Lower leg skin (tissue), 4 donors: ENCODE measurements around the gene FGFR2. TPM values are rescaled to one million over a fixed set of nuclear protein-coding genes. Genes with fewer than 3 reads are reported as not detected.

Experiments
- DNase-seq, 2 donors: peaks; one replicate each; pipeline ENCODE4 v3.0.0-alpha.2; 2019; ENCODE audit warnings: low spot score in 2 of 2
- H3K4me3 ChIP-seq: fragments of 200-600 bp; sonication (generic); 2 replicates; pipeline ENCODE4 v1.5.1; 2017; ENCODE audit warnings: mild to moderate bottlenecking, low read depth; ENCODE audit not compliant: poor library complexity, severe bottlenecking
- POLR2A ChIP-seq, 2 donors: fragments of 450-650 bp; IDR thresholded peaks; one replicate each; pipeline ENCODE4 v1.6.1; 2016 to 2017; ENCODE audit warnings: antibody characterized with exemption in 2 of 2, mild to moderate bottlenecking in 1 of 2, moderate library complexity in 1 of 2
- WGBS, 2 donors: methylation state at CpG; one replicate each; pipeline ENCODE4 v1.1.5; 2018; 5-methylcytosine and 5-hydroxymethylcytosine counted together
- intact Hi-C: fragments of 100-400 bp; cut with DNase I; formaldehyde crosslinking; loops from one replicate; pipeline ENCODE4 v1.15.0; 2023; ENCODE audit warnings: low total_unique reads
- total RNA-seq, 4 donors: library from RNA; depleted of rRNA; stranded (reverse); fragments of >200 nt; gene quantifications; one replicate each; pipeline ENCODE4 v1.1.0, GENCODE V29; 2016
- TF ChIP-seq, protein P1 (sequence below), 3 donors: fragments of 450-650 bp; IDR thresholded peaks; one replicate each; pipeline ENCODE4 v1.5.1; 2016; ENCODE audit warnings: antibody characterized with exemption in 3 of 3, mild to moderate bottlenecking in 3 of 3, moderate library complexity in 2 of 3

Gene FGFR2
- total RNA-seq, 4 donors from 2014 or later = 123 to 179 (median 148) TPM

DNA sequence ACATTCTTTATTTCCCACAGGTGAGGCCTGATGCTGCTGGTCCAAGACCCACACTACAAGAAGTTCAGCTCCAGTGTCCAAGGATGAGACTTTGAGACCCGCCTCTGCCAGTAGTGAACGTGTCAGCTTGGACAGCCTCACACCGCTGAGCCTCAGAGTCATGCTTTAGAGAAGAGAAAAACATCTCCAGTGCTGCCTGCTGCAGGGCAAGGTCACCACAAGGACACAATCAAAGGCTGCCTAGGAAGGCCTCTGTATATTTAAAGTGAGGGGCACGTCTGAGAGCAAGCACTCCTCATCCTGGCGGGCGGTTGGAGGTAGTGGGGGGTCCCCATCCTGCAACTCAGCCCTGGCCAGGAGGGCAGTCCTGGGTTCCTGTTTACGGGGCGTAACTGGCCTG lies 19.3 kb downstream of the FGFR2 start:
- 63 to 71% methylated on average over 8 of the region's 8 CpGs for WGBS, 2 donors
- no peak overlapping the region for H3K4me3 ChIP-seq
- TF ChIP-seq, protein P1, sequence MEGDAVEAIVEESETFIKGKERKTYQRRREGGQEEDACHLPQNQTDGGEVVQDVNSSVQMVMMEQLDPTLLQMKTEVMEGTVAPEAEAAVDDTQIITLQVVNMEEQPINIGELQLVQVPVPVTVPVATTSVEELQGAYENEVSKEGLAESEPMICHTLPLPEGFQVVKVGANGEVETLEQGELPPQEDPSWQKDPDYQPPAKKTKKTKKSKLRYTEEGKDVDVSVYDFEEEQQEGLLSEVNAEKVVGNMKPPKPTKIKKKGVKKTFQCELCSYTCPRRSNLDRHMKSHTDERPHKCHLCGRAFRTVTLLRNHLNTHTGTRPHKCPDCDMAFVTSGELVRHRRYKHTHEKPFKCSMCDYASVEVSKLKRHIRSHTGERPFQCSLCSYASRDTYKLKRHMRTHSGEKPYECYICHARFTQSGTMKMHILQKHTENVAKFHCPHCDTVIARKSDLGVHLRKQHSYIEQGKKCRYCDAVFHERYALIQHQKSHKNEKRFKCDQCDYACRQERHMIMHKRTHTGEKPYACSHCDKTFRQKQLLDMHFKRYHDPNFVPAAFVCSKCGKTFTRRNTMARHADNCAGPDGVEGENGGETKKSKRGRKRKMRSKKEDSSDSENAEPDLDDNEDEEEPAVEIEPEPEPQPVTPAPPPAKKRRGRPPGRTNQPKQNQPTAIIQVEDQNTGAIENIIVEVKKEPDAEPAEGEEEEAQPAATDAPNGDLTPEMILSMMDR (IDR thresholded peaks at IDR 0.05) = no peak
- TF ChIP-seq POLR2A (IDR thresholded peaks at IDR 0.05) = no peak
- DNase-seq = no peak
- intact Hi-C loops = no loop called here

DNA sequence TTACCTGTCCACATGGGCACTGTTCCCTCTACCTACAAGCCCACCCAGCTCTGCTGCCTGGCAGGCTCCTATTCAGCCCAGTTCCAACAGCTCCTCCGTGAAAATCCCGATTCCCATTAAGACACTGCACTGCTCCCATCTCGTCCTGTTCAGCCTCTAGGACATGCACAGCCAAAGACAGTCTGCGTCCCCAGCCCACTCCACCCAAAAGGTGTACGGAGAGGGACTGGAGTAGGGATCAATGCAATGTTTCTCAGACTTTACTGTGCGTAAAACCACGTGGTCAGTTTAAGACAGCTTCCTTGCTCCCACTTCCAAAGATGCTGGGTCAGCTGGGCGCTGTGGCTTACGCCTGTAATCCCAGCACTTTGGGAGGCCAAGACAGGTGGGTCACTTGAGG lies 19.9 kb downstream of the FGFR2 start:
- H3K4me3 ChIP-seq = no peak overlapping the region
- WGBS, 2 donors = 61 to 65% methylated on average over 9 of the region's 9 CpGs
- DNase-seq = no peak
- no peak for TF ChIP-seq POLR2A (IDR thresholded peaks at IDR 0.05)
- TF ChIP-seq, protein P1 (IDR thresholded peaks at IDR 0.05) = no peak
- intact Hi-C loops = no loop called here

DNA sequence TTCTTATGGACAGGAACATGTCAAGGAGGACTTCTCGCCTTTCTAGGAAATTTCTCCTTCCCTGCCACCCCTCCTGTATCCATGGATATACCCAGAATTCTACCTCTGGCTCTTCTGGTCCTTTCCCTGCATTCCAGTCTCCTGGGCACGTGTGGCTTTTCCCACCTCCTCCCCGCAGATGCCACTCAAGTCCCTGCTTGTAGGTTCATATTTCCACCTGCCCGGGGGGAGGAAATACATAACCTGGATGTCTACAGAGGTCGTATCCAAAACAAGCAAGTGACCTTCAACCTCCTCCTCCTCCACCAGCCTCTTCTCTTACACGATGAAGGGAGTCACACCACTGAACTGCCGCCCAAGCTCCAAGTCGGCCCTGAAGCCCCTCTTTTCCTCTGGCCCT lies 20.7 kb downstream of the FGFR2 start:
- H3K4me3 ChIP-seq = no peak overlapping the region
- DNase-seq = no peak
- TF ChIP-seq, protein P1 (IDR thresholded peaks at IDR 0.05) = no peak
- TF ChIP-seq POLR2A (IDR thresholded peaks at IDR 0.05) = no peak
- intact Hi-C loops = no loop called here
- 46 to 47% methylated on average over 8 of the region's 8 CpGs for WGBS, 2 donors

DNA sequence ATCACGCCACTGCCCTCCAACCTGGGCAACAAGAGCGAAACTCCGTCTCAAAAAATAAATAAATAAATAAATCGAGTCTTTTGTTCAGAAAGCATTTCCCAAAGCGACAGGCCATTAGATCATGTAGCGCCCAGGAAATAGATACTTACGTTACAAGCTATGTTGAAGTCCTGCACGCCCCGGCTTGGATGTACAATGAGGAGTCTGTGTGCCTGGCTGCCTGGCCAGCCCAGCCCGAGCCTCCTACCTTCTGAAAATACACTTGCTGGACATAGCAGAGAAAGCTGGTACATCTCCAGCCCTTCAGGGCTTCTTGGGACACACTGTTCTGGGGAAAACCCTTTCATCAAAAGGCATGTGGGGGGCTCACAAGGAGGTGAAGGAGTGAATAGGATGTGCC lies 22.1 kb downstream of the FGFR2 start:
- intact Hi-C loops = no loop called here
- WGBS, 2 donors = 81 to 84% methylated on average over 10 of the region's 10 CpGs
- H3K4me3 ChIP-seq = no peak overlapping the region
- DNase-seq = no peak
- TF ChIP-seq, protein P1 (IDR thresholded peaks at IDR 0.05) = no peak
- no peak for TF ChIP-seq POLR2A (IDR thresholded peaks at IDR 0.05)

DNA sequence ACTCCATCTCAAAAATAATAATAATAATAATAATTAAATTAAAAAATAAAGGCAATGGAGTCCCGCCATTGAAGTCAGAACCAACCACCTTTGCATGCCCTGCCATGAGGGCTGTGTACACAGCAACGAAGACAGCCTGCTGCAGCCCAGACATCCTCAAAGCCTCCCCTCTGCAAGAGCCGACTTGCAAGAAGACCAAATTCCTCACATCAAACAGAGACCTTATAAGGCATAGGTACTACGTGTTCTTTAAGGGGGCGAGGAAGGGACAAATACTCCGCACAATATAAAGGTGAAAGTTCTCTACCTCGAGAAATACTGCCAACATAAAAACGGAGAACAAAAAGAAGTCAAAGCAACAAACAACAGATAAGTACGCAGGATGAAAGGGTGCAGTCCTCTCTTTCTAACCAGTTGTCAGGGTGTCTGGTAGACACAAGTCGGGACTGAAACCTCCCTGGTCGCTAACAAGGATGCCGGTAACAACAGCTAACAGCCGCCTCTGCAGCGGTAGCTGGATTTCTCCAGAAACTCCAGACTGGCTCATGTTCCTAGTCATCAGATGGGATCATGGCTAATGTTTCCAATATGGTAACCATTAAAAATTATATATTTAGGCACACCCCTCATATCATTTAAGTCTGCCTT lies 23.6 kb downstream of the FGFR2 start:
- intact Hi-C loops = no loop called here
- WGBS, 2 donors = 40 to 46% methylated on average over 14 of the region's 14 CpGs
- TF ChIP-seq, protein P1 (IDR thresholded peaks at IDR 0.05) = no peak
- TF ChIP-seq POLR2A (IDR thresholded peaks at IDR 0.05) = no peak
- DNase-seq = no peak
- H3K4me3 ChIP-seq = no peak overlapping the region

DNA sequence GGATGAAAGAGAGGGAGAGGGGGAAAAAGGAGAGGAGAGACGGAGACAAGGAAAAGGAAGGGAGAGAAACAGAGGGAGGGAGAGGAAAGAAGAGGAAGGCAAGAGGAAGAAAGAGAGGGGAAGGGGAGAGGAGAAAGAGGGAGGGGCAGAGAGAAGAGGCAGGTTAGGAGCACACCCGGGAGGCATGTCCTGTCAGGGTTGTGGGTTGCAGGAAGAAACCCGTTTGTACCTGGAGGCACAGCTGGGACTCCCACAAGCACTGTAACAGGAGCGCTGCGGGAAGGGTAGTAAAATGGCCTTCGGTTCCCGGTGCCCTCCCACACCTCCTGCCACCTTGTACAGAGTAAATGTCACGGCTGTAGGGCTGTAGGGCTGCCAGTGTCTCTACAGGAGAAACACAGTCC lies 24.7 kb downstream of the FGFR2 start:
- H3K4me3 ChIP-seq = no peak overlapping the region
- 34 to 35% methylated on average over 8 of the region's 8 CpGs for WGBS, 2 donors
- intact Hi-C loops = no loop called here
- DNase-seq = no peak
- TF ChIP-seq, protein P1 (IDR thresholded peaks at IDR 0.05) = no peak
- no peak for TF ChIP-seq POLR2A (IDR thresholded peaks at IDR 0.05)
